Stimulated activated CD4-positive, alpha-beta T cell treated with anti-CD3 and anti-CD28 coated beads, Interleukin-12 subunit alpha, Interleukin-12 subunit beta, amount 100 ng/mL, for 48 hours (primary cell): ENCODE results near the gene SOWAHC.

Experiments
- DNase-seq, 3 donors: peaks; one replicate each; pipeline ENCODE4 v3.0.0-alpha.2; 2020; ENCODE audit warnings: low read depth in 2 of 3, low spot score in 1 of 3

The SOWAHC gene

DNA sequence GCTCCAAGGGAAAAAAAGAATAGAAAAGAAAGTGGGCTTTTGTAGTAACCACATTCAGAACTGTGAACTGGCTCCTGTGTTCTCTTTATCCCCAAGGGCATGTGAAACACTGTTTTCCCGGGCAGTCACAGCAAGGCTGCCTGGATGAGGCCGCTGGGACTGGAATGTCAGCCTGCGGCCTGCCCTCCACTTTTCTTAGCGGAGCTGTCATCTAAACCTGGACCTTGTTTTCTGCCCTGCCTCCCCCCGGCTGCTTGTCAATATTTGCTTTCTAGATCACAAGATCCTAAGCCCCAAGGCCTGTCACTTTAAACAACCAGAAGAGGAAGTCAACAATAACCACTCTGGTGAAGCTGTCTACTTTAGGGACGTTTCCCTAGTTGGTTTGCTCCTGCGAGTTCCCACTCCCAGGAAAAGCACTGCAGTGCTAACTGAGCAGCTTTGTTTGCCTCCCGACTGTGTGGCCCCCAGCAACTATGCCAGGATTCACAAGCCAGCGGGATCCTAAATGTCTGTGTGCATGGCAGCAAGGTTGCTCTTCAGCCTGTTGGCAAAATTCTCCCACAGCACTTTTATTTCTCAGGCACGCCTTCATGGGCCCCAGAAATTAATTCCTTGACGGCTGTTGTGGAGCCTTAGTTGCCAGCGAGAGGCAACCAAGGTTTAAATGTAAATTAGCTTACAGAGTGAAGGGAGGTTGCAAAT is 30.6 kb downstream of the SOWAHC start:
- no peak for DNase-seq

DNA sequence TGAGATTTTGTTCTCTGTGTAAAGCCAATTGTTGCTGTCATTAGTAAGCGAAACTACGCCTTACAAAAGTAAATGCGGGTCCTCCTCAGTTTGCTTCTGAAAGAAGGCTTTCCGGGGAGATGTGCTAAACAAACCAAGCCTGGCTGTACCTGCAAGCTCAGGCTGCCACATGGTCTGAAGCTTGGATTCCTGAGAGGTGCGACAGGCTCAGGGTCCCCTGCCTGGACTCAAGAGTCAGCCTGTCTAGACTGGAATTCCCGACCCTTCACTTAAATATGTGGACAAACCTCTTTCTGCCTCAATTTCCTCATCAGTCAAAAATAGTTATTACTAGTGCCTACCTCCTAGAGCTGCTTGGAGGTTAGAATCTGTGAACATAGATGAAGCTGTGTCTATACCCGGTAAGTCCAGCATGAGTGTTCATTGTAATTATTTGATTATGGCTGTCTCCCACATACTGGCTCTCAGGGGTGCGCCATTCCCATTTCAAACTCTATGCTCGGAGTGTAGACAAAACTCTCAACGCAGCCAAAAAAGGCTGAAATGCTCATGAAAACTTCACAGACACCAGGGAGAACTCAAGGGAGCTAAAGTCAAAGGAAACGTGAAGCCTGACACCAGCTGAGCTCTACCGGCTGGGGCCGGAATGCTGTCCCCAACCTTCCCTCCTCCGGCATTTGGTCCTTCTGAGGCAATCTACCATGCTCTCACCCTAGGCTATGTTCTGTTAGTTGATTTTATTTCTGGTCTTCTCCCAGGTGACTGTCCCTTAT is 31.4 kb downstream of the SOWAHC start:
- DNase-seq = no peak

GRCh38 chr2:109646961-109647360 is 32.8 kb downstream of the SOWAHC start:
- no peak for DNase-seq

- no peak for DNase-seq
These were observed 33.5 kb downstream of the SOWAHC start for GRCh38 chr2:109647636-109648035.

- DNase-seq = no peak
These were observed 33.9 kb downstream of the SOWAHC start for GRCh38 chr2:109648041-109648527.

- DNase-seq = no peak
These were observed 35.9 kb downstream of the SOWAHC start for GRCh38 chr2:109649736-109650695.

GRCh38 chr2:109654326-109655050 is 40.3 kb downstream of the SOWAHC start:
- DNase-seq = no peak

DNA sequence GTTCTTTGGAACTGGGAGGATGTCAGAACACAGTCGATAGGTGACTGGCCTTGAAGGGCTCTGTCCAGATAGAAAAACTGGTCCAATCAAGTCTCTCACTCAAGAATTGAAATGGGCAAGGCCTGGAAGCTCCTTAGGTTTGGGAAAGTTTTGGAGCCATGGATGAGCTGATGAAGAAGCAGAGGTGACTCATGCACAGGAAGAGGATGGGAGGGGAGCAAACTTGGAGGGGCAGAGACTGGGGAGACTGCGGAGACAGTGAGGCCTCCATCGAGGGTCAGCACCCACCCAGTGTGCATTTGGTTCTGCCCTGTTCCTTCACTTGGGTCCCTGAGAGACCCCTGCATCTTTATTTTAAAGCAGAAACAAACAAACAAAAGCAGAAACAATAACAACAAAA is 41.1 kb downstream of the SOWAHC start:
- no peak for DNase-seq

DNA sequence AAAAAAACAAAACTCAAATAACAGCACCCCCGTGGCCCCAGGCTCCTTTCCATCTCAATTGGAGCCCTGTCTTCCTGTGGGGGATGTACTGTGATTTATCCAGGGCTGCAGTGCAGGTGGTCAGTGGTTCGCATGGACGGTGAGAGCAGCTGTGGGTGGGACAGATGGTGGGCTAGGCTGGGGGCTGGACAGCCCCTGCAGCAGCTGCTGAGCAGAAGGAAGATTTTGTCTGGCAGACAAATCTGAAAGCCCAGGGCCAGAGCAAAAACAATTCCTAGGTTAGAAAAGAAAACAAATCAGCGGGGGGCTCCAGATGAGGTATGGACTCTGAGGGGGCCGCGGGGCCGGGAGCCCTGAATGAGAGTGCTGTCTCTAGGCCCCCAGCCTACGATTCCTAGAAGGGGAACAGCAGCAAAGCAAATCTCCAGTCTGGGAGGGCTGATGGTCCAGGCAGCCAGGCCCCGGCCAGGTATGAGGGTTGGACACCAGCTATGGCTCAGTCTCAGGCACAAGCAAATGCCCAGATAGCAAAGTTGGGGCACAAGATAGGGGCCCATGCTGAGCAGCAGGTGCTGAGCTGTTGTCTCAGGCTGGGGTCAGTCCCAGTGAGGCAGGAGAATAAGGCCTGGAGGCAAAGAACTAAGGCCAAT is 45.4 kb downstream of the SOWAHC start:
- no peak for DNase-seq

DNA sequence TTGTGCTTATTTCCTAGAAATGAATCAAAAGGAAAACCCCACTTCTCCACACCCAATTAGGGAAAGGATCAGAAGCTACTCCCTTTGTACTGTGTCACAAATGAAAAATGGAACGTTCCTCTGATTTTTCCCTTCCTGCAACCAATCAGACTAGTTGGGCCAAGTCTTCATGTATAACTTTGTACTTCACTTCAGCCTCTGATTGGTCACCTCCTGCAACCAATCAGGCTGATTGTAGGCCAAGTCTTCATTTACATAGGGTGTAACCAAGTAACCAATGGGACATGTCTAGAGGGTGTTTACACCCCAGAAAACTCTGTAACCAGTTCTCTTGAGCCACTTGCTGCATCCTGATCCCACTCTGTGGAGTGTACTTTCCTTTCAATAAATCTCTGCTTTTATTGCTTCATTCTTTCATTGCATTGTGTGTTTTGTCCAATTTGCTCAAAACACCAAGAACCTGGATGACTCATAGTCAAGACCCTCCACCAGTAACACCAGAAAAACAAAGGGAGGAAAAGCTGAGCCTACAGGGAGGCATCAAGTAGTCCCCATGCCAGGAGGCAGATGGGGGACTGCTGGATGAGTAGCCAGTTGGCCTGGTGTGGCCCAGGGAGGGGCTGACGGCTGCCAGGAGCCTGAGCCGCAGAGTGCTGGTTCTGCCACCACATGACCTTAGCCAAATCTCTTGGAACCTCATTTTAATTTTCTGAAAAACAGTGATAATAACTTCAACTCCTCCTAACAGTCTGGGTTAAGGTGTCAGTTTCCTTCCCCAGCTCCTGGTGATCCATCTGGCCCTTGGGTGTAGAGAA is 46.1 kb downstream of the SOWAHC start:
- DNase-seq = no peak

DNA sequence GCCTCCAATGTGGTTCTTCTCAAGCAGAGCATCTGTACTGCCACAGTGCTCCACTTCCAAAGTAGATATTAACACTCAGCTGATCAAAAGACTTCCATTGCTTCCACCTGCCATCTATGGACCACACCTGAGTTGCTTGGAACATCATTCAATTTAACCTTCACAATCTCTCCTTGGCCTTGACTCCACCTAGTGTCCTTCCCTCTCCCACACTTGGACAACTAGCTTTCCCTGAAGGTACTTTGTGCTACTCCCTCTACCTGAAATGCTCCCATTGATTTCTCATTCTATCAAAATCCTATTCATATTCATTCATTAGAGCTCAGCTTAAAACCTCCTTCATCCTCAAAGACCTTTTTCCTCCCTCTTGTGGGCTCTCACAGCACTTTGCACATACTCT is 48.7 kb downstream of the SOWAHC start:
- no peak for DNase-seq

DNA sequence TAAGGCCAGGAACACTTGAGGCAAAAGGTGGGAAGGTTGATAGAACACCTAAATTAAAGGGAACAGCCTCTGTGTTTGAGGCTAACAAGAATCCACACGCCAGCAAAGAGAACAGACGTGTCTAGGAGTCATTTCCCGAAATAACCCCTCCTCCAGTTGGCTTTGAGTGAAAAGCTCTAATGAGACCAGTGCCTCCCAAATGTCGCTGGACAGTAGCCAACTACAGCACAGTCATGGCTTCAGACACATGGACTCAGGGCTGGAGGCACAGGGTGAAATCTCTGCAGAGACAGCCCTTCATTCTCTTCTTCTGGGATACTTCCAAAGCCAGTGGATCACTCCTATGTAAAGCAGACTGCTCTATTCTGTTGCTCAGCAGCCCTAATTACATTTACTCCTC is 49.6 kb downstream of the SOWAHC start:
- DNase-seq = no peak

DNA sequence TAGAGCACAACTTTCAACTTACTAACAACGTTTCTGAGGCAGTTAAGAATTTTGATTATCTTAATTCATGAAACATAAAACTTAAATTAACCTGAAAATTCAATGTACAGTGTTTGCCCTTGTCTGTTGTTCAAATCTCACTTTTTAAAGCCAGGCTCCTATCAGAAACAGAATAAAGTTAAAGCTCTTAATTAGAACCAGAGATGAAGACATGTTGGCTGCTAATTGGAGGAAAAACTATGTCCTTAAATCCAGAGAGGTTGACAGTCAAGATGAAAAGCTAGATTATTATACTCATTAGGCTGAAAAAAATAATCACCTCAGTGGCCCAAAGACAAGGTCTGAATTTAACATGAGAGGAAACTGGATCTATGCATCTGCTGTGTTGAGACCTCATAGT is 52.3 kb downstream of the SOWAHC start:
- DNase-seq = no peak
